H1 (cell line): Measurements from ENCODE around the gene TTLL9.

ENCODE experiments used
- POLR2AphosphoS5 ChIP-seq: IDR thresholded peaks from 2 replicates; pipeline ENCODE4 v1.6.1; 2011; ENCODE audit warnings: low read depth, low read length
- SRF ChIP-seq: IDR thresholded peaks from 2 replicates; pipeline ENCODE4 v1.6.1; 2011; ENCODE audit warnings: mild to moderate bottlenecking, low read depth, low read length, moderate library complexity

GRCh38 chr20:31974296-31974695, 103.9 kb downstream of the TTLL9 start:
- TF ChIP-seq POLR2AphosphoS5, result no peak
- TF ChIP-seq SRF, result no peak
